ENCODE results near the gene SPN.
"Not testable (repeated sequence)": the region's sequence is repeated elsewhere in the genome, so short reads cannot be mapped to it uniquely, and the experiment has no call there.

The SPN gene, protein sequence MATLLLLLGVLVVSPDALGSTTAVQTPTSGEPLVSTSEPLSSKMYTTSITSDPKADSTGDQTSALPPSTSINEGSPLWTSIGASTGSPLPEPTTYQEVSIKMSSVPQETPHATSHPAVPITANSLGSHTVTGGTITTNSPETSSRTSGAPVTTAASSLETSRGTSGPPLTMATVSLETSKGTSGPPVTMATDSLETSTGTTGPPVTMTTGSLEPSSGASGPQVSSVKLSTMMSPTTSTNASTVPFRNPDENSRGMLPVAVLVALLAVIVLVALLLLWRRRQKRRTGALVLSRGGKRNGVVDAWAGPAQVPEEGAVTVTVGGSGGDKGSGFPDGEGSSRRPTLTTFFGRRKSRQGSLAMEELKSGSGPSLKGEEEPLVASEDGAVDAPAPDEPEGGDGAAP

DNA sequence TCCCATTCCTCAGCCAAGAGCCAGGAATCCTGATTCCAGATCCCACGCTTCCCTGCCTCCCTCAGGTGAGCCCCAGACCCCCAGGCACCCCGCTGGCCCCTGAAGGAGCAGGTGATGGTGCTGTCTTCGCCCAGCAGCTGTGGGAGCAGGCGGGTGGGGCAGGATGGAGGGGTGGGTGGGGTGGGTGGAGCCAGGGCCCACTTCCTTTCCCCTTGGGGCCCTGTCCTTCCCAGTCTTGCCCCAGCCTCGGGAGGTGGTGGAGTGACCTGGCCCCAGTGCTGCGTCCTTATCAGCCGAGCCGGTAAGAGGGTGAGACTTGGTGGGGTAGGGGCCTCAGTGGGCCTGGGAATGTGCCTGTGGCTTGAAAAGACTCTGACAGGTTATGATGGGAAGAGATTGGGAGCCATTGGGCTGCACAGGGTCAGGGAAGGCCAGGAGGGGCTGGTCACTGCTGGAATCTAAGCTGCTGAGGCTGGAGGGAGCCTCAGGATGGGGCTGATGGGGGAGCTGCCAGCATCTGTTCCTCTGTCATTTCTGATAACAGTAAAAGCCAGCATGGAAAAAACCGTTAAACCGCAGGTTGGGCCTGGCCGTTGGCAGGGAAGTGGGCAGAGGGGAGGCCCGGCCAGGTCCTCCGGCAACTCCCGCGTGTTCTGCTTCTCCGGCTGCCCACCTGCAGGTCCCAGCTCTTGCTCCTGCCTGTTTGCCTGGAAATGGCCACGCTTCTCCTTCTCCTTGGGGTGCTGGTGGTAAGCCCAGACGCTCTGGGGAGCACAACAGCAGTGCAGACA, at the start of gene SPN:
SPN (plus strand) TSS at position 232 of the 791 bp plus-strand sequence; CDS start at position 714, 482 bp downstream.
- no peak for DNase-seq (ENCODE audit: low read depth)

DNA sequence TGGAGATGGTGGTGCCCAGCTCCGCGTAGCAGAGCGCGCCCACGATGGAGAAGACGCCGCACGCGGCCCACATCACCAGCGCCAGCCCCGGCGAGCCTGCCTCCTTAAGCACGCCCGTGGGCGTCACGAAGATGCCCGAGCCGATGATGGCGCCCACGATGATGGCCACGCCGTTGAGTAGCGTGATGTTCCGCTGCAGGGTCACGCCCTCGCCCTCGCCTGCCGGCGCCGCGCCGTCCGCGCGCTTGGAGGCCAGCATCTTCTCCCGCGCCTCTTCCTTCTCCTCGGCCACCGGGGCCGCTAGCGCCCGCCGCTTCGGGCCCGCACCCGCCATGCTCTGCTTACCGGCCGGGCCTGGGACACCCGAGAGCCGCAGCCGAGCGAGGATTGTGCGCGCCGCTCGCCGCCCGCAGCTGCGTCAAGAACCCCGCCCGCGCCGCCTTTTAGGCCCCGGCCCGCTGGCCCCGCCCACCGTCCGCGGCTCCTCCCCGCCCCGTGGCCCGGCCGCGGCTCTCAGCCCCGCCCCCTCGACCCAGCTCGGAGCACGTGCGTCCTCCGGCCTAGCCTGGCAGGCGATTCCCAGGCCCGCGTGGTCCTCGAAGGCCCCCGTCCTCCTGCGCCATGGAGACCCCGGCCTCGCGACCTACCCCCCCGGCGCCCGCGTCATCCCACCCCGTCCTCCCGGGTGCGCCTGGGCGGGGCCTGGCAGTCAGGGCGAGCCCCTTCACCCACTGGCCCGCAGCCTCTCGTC, 49.6 kb upstream of the SPN start:
- DNase-seq (ENCODE audit: low read depth) = peak; percentile 80

DNA sequence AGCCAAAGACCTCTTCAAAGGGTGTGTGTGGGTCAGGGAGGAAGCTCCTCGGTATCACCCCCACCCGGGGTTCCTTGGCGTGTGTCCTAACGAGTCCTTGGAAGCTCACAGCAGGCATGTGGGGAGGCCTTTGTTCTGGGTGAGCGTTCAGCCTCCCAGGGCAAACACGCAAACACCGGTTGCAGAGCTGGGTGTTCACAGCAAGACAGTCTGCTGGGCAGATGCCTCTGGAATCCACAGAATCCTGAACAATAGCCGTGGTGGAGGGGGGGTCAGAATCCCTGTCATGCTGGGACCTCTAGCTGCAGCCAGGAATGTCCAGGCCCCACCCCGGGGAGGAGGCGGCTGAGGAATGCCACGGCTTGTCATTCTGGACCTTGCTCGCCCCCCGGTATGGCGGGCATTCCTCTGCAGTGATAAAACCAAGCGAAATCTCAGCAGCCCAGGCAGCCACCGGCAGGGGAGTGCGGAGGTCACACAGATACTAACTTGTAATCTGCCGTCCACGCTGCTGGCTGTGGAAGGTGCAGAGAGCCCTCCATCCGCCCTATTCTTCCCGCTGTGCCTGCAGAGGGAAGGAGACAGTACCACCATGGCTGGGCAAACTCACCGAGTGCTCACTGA, 48.2 kb upstream of the SPN start:
- not testable (repeated sequence) for DNase-seq (ENCODE audit: low read depth)

DNA sequence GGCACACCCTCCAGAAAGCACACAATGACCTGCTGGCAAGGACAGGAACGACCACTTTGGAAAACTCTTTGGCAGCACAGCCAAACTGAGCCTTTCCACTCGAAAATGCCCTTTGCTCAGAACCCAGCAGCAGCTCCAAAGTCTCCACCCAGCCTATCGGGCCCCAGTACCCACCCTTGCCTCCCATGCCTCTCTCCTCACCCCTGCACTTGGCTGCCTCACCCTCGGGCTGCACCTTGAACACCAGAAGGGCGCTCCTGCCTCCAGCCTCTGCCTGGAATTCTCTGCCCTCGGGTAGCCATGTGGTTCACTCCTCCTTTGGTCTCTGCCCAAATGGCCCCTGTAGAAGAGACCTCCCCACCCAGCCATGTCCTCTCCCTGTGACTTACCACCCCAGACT, 46.9 kb upstream of the SPN start:
- DNase-seq (ENCODE audit: low read depth) = not testable (repeated sequence)

DNA sequence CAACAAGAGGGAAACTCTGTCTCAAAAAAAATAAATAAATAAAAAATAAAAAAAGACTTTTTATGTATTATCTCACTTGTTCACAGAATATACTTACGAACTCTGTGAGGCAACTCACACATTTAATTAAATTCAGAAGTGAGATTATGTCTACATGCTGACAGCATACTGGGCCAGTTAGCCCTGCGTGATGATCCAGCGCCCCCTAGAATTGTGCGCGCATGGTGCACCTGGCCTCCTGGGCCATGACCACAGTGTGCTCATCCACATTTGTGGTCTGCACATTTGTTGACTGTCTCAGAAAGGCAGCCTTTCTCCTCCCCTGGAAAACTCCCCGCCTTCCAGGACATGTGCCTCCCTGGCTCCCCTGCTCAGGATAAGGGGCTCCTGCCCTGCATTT, 42.5 kb upstream of the SPN start:
- not testable (repeated sequence) for DNase-seq (ENCODE audit: low read depth)

DNA sequence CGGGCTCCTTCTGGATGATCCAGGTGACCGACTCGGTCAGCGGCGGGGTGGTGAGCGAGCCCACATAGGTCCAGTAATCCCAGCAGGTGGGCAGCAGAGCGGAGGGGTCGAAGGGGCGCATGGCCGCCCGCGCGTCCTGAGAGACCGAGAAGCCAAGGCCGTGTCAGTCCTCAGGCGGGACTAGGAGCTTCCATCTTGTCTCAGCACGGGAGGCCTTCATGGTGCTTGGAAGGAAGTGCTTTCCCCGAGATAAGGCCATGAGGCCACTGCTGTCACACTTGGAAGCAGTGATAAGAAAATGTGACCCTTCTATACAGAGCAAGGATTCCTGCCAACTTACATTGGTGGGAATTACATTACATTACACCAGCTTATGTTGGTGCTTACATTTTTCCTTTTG, 40.3 kb upstream of the SPN start:
- DNase-seq (ENCODE audit: low read depth) = not testable (repeated sequence)

DNA sequence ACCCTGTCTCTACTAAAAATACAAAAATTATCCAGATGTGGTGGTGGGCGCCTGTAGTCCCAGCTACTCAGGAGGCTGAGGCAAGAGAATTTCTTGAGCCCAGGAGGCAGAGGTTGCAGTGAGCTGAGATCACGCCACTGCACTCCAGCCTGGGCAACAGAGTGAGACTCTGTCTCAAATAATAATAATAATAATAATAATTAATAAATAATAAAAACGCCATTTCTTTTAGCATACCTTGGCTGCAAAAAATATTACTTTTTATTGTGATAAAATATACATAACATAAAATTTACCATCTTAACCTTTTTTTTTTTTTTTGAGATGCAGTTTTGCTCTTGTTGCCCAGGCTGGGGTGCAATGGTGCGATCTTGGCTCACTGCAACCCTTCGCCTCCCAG, 39.8 kb upstream of the SPN start:
- not testable (repeated sequence) for DNase-seq (ENCODE audit: low read depth)

DNA sequence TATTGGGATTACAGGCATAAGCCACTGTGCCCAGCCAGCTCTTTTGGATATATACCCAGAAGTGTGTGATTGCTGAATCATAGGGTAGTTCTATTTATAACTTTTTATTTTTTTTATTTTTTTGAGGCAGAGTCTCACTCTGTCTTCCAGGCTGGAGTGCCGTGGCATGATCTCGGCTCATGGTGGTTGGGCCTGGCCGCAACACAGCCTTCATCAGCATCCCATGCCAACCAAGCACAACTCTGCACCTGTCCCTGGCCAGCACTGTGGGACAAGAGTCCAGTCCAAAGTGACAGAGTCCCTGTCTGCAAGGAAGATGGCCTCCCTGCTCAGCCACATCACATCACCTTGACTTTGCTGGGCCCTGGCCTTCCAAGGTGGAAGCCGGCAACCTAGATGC, 37.9 kb upstream of the SPN start:
- not testable (repeated sequence) for DNase-seq (ENCODE audit: low read depth)

DNA sequence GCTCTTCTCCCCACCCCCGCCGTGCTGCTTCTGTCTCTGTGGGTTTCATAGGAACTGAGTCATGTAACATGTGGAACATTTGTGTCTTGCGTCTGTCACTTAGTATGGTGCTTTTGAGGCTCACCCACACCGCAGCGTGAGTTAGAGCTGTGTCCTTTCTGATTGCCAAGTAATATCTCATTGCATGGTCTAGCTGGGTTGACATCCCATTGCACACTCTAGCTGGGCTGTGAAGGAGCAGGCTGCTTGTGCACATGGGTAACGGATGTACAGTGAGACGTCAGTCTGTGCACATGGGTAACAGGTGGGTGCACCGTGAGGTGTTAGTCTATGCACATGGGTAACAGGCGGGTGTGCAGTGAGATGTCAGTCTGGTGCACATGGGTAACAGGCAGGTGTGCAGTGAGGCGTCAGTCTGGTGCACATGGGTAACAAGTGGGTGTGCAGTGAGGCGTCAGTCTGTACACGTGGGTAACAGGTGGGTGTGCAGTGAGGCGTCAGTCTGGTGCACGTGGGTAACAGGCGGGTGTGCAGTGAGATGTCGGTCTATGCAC, 36.2 kb upstream of the SPN start:
- peak; percentile 15 for DNase-seq (ENCODE audit: low read depth)

DNA sequence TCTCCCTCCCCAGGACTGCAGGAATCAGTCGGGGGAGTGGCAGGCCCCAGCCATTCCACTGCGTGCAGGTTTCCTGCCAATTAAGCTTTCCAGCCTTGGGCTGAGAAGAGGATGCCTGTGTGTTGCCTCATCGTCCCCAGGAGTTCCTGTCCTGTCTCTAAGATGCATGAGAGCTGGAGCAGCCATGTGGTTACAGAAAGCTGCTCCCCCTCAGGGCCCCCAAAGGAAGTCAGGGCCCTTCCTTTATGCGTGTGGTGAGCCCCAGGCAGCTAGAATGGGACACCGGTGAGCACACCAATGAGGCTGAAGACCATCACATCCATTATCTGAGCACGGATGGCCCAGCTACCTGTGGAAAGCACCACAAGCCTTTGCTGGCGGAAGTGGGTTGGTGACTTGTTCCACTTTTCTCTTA, 35.4 kb upstream of the SPN start:
- not testable (repeated sequence) for DNase-seq (ENCODE audit: low read depth)

DNA sequence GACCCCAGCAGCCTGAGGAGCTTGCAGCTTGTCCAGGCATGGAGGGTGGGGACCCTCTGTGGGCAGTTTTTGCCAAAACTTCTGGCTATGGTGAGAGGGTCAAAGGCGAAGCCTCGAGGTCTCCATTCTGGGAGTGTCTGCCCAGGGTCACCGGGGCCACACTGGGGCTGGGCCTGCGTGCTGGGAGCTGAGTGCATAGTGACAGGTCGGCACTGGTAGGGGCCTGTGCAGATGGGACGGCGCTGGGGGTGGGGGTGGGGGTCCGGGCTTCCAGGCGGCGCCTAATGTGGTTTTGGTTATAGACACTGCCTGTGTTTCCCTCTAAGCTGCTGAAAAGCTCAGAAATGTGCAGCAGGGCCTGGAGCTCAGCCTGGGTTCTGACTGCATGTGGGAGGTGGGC, 34.3 kb upstream of the SPN start:
- DNase-seq (ENCODE audit: low read depth) = not testable (repeated sequence)

DNA sequence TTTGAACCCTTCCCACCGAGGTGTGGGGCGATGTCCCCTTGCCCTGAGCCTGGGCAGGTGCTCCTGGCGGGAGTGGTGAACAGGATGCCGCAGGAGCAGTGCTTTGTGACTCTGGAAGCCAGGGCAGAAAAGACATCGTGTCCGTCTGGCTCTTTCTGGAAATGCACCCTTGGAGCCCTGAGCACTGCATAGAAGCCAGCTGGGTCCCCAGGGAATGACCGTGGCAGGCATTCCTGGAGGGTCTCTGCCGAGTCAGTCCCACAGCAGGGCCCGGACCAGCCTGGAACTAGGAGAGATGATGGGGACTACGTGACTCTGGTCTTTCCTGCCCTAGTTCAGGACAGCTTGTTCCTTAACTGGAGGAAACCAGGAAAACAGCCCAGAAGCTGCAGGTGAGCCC, 33.7 kb upstream of the SPN start:
- not testable (repeated sequence) for DNase-seq (ENCODE audit: low read depth)

DNA sequence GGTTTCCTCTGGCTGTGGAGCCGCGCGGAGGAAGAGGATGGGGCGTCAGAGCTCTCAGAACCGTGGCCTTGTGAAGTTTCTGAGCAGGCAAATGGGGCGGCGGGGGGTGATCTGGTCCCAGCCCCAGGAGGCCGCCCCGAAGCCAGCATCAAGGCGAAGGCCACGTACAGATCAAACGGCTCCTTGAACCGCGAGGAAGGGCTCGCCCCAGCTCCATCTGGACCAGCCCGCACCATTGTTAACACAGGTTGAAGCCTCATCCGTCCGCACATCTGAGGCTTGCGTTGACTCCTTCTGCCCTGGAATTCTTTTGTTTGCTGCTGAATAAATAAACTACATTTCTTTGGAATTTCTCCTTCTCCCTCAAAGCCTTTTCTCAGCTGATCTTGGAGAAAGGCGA, 31.4 kb upstream of the SPN start:
- DNase-seq (ENCODE audit: low read depth) = not testable (repeated sequence)

DNA sequence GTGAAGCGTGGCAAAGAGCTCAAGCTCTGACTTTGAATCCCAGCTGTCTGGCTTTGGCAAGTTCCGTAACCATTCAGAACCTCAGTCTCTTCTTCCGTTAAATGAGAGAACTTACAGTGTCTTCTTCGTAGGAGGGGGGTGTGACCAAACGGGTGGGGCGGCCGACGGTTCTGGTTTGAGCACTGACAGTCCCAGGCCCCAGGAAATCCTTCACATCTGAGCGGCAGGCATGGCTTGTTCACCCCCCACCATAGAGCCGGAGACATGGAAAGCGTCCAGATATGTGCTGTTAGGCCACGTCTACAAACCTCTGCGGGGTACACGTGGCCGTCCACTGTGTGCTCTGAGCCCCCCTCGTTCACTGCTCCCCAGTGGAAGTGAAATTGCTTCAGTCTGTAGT, 27.1 kb upstream of the SPN start:
- not testable (repeated sequence) for DNase-seq (ENCODE audit: low read depth)

DNA sequence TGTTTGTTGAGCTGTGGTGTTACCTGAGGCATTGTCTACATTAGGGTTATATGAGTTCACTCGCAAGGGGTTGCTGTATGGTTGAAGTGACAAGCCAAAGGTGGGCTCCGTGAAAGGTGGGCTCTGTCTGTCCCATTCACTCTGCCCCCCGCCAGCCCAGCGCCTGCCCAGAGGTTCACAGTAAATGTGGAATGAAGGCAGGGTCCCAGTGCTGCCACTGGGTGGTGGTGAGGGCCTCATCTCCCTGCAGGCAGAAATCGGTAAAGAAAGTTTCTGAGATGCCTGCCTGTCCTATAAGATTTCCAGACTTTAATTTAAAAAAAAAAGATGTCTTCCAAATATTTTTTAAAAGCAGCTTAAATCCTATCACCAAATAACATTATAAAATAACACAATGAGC, 26.7 kb upstream of the SPN start:
- not testable (repeated sequence) for DNase-seq (ENCODE audit: low read depth)

DNA sequence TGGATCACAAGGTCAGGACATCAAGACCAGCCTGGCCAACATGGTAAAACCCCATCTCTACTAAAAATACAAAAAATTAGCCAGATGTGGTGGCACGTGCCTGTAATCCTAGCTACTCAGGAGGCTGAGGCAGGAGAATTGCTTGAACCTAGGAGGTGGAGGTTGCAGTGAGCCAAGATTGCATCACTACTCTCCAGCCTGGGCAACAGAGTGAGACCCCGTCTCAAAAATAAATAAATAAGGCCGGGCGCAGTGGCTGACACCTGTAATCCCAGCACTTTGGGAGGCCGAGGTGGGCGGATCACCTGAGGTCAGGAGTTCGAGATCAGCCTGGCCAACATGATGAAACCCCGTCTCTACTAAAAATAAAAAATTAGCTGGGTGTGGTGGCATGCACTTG, 24.3 kb upstream of the SPN start:
- not testable (repeated sequence) for DNase-seq (ENCODE audit: low read depth)

DNA sequence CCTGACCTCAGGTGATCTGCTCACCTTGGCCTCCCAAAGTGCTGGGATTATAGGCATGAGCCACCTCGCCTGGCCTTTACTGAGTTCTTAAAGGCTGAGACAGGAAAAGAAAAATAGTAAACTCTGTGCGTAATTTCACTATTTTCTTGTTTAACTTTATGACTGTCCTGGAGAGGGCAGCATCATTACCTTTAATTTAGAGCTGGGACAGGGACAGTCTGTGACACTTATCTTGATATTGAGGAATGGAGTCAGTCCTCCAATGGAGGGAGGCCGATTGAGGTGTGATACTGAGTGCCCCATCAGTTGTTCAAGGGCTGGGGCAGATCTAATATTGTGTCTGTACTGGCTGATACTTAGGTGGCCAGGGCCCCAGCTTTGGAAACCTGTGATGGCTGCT, 21.5 kb upstream of the SPN start:
- DNase-seq (ENCODE audit: low read depth) = no peak

DNA sequence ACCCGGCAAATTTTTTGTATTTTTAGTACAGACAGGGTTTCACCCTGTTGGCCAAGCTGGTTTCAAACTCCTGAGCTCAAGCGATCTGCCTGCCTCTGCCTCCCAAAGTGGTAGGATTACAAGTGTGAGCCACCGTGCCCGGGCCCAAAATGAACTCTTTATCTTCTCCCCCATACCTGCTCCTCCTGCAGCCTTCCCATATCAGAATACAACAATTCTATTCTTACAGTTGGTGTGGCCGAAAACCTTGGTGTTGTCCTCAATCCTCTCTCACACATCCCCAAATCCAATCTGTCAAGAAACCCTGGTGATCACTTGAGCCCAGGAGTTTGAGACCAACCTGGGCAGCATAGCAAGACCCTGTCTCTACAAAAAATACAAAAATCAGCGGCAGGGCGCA, 19.5 kb upstream of the SPN start:
- DNase-seq (ENCODE audit: low read depth) = no peak

DNA sequence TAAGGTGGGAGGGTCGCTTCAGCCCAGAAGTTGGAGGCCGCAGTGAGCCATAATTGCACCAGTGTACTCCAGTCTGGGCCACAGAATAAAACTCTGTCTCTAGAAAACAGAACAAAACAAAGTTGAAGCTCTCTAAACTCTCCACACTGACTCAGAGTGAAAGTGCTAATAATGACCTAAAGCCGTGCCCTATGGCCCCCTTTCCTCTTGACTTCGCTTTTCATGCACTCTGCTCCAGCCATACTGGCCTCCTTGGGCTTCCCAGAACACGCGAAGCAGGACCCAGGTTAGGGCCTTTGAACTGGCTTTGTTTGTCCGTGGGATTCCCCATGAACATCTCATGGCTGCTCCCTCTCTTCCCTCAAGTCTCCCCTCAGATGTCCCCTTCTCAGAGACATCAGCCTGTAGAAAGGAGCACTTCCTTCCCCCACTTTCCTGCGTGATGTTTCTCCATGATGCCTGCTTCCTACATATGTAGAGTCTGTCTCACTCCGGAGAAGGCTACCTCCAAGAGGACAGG, 18.6 kb upstream of the SPN start:
- no peak for DNase-seq (ENCODE audit: low read depth)

DNA sequence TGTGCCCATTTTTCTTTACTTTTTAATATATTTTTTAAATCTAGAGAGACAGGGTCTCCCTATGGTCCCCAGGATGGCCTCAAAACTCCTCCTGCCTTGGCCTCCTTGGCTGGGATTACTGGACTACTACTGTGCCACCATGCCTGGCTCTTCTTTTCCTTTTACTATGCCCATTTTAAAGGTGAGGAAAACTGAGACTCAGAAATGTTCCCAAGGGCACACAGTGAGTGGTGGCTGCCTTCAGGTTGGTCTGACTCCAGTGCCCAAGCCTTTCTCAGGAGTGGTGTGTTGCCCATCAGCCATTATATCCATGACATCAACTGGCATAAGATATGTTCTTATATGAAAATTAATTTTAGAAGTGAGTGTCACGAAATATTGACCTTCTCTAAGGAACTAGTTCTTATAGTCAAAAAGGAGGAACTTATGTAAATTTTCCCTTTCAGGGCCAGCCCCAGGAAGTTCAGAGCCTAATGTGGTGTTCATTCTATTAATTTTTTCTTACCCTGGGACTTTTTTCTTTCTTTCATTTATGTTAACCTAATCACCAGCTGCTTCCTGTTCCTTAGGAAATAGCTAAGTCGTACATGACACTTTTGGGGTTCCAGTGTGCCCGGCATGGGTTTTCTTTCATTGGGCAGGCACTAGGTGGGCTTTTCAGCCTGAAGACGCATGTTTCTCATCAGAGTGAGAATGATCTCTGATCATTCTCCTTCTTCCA, 17.9 kb upstream of the SPN start:
- DNase-seq (ENCODE audit: low read depth) = no peak

DNA sequence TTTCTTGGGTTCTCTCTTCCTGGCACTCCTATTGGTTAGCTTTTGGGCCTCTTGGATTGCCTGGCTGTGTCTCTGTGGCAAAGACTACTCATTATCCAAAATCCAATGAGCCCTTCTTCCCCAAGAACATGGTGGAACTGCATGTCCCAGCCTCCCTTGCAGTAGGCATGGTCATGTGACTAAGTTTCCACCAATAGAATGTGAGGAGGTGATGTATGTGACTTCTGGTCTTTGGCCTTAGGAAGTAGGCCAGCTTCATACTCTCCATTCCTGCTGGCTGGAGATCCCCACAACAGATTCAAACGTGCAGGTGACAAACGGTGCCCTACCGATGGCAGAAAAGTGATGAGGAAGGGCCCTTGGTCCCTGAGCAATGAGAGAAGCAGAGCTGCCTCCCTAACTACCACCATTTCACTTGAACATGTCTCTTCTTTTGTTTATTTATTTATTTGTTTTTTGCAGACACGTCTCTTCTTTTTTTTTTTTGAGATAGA, 17.3 kb upstream of the SPN start:
- no peak for DNase-seq (ENCODE audit: low read depth)

All from stimulated activated CD8-positive, alpha-beta memory T cell treated with anti-CD3 and anti-CD28 coated beads, Interleukin-15, amount 100 ng/mL, for 1 hour (primary cell).